Lower leg skin (tissue), 4 donors: ENCODE measurements around the gene CSMD2. TPM values are rescaled to one million over a fixed set of nuclear protein-coding genes. Genes with fewer than 3 reads are reported as not detected.

Experiments used
- DNase-seq, 2 donors: peaks; one replicate each; pipeline ENCODE4 v3.0.0-alpha.2; 2019; ENCODE audit warnings: low spot score in 2 of 2
- H3K4me3 ChIP-seq: fragments of 200-600 bp; sonication (generic); 2 replicates; pipeline ENCODE4 v1.5.1; 2017; ENCODE audit warnings: mild to moderate bottlenecking, low read depth; ENCODE audit not compliant: poor library complexity, severe bottlenecking
- CTCF ChIP-seq, 3 donors: fragments of 450-650 bp; IDR thresholded peaks; one replicate each; pipeline ENCODE4 v1.5.1; 2016; ENCODE audit warnings: antibody characterized with exemption in 3 of 3, mild to moderate bottlenecking in 3 of 3, moderate library complexity in 2 of 3
- POLR2A ChIP-seq, 2 donors: fragments of 450-650 bp; IDR thresholded peaks; one replicate each; pipeline ENCODE4 v1.6.1; 2016 to 2017; ENCODE audit warnings: antibody characterized with exemption in 2 of 2, mild to moderate bottlenecking in 1 of 2, moderate library complexity in 1 of 2
- WGBS, 2 donors: methylation state at CpG; one replicate each; pipeline ENCODE4 v1.1.5; 2018; 5-methylcytosine and 5-hydroxymethylcytosine counted together
- intact Hi-C: fragments of 100-400 bp; cut with DNase I; formaldehyde crosslinking; loops from one replicate; pipeline ENCODE4 v1.15.0; 2023; ENCODE audit warnings: low total_unique reads
- total RNA-seq, 4 donors: library from RNA; depleted of rRNA; stranded (reverse); fragments of >200 nt; gene quantifications; one replicate each; pipeline ENCODE4 v1.1.0, GENCODE V29; 2016

CSMD2 gene
- 1 to 10 TPM in 1 of 4 donors, under 1 TPM in 1, not detected in 2; 0.11 to 1.0 TPM for total RNA-seq

- WGBS, 2 donors, result 1% methylated on average over 12 to 15 of the region's 78 CpGs
- intact Hi-C loops, result no loop called here
Observed at GRCh38 chr1:34164771-34165391, at the start of gene CSMD2. Gene CSMD2, minus strand, starts transcription at chr1:34165230. Its CDS starts 133 bp downstream, at chr1:34165097.

GRCh38 chr1:34213956-34214355 is 48.9 kb upstream of the CSMD2 start:
- no peak overlapping the region for H3K4me3 ChIP-seq
- intact Hi-C loops, result no loop called here
- no peak for TF ChIP-seq POLR2A (IDR thresholded peaks at IDR 0.05)
- no peak for TF ChIP-seq CTCF (IDR thresholded peaks at IDR 0.05)
- WGBS, 2 donors, result 27 to 29% methylated on average over 3 of the region's 3 CpGs
- no peak for DNase-seq

More at GRCh38 chr1:34164771-34165391, at the start of gene CSMD2:
- H3K4me3 ChIP-seq, result no peak within 1 kb of the TSS
- no peak for DNase-seq
- TF ChIP-seq POLR2A (IDR thresholded peaks at IDR 0.05) (no peak), CTCF (IDR thresholded peaks at IDR 0.05) (no peak)

DNA sequence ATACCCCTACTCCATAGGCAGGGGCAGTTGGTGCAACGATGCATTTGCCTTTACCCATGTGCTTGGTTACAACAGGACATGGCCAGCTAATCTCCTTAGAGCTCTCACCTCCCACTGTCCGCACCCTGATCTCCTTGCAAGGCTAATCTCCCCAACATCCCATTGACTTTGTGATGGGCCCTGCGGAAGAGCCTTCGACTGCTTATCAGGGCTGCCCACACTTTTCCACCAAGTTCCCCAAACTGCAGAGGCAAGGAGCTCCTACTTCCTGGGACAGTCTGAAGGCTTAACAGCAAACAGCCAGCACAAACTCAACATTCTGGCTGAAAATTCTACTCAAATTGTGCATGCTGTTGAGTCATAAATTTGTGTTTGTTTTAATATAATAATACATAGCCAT is 47.6 kb upstream of the CSMD2 start:
- DNase-seq, result no peak
- H3K4me3 ChIP-seq, result no peak overlapping the region
- intact Hi-C loops, result no loop called here
- 91 to 95% methylated on average over 4 of the region's 4 CpGs for WGBS, 2 donors
- TF ChIP-seq CTCF (IDR thresholded peaks at IDR 0.05) (no peak), POLR2A (IDR thresholded peaks at IDR 0.05) (no peak)

GRCh38 chr1:34199927-34200326 is 34.9 kb upstream of the CSMD2 start:
- TF ChIP-seq CTCF (IDR thresholded peaks at IDR 0.05) (no peak), POLR2A (IDR thresholded peaks at IDR 0.05) (no peak)
- DNase-seq, result peak in 1 of 2 donors; percentile 50
- intact Hi-C loops, result no loop called here
- 87 to 91% methylated on average over 1 of the region's 1 CpG for WGBS, 2 donors
- no peak overlapping the region for H3K4me3 ChIP-seq

- TF ChIP-seq CTCF (IDR thresholded peaks at IDR 0.05), result no peak
- no peak for TF ChIP-seq POLR2A (IDR thresholded peaks at IDR 0.05)
- 44 to 50% methylated on average over 3 of the region's 3 CpGs for WGBS, 2 donors
- no peak overlapping the region for H3K4me3 ChIP-seq
- intact Hi-C loops, result no loop called here
- DNase-seq, result no peak
Observed at GRCh38 chr1:34192621-34193020, 27.6 kb upstream of the CSMD2 start.

GRCh38 chr1:34190692-34191091 is 25.7 kb upstream of the CSMD2 start:
- DNase-seq, result no peak
- 89 to 100% methylated on average over 2 of the region's 2 CpGs for WGBS, 2 donors
- no peak for TF ChIP-seq POLR2A (IDR thresholded peaks at IDR 0.05)
- TF ChIP-seq CTCF (IDR thresholded peaks at IDR 0.05), result no peak
- intact Hi-C loops, result no loop called here
- H3K4me3 ChIP-seq, result no peak overlapping the region
